Erythroblast (primary cell): ENCODE results near the gene MGAT5.

Experiments
- GATA1 ChIP-seq: IDR thresholded peaks from 2 replicates; pipeline ENCODE4 v1.6.1; 2011; ENCODE audit warnings: low read depth, mild to moderate bottlenecking, control low read depth, low read length, moderate library complexity
- POLR2A ChIP-seq: IDR thresholded peaks from 2 replicates; pipeline ENCODE4 v1.6.1; 2011; ENCODE audit warnings: mild to moderate bottlenecking, low read length

- TF ChIP-seq POLR2A: no peak
- TF ChIP-seq GATA1: no peak
Measured at GRCh38 chr2:134501476-134502091, 247.7 kb downstream of the MGAT5 start.
